ENCODE results near the gene PRX.
A peak's percentile ranks its signal among the peaks of the same experiment; 100 is the strongest.
"Not testable (repeated sequence)": the region's sequence is repeated elsewhere in the genome, so short reads cannot be mapped to it uniquely, and the experiment has no call there.

Gene PRX, protein sequence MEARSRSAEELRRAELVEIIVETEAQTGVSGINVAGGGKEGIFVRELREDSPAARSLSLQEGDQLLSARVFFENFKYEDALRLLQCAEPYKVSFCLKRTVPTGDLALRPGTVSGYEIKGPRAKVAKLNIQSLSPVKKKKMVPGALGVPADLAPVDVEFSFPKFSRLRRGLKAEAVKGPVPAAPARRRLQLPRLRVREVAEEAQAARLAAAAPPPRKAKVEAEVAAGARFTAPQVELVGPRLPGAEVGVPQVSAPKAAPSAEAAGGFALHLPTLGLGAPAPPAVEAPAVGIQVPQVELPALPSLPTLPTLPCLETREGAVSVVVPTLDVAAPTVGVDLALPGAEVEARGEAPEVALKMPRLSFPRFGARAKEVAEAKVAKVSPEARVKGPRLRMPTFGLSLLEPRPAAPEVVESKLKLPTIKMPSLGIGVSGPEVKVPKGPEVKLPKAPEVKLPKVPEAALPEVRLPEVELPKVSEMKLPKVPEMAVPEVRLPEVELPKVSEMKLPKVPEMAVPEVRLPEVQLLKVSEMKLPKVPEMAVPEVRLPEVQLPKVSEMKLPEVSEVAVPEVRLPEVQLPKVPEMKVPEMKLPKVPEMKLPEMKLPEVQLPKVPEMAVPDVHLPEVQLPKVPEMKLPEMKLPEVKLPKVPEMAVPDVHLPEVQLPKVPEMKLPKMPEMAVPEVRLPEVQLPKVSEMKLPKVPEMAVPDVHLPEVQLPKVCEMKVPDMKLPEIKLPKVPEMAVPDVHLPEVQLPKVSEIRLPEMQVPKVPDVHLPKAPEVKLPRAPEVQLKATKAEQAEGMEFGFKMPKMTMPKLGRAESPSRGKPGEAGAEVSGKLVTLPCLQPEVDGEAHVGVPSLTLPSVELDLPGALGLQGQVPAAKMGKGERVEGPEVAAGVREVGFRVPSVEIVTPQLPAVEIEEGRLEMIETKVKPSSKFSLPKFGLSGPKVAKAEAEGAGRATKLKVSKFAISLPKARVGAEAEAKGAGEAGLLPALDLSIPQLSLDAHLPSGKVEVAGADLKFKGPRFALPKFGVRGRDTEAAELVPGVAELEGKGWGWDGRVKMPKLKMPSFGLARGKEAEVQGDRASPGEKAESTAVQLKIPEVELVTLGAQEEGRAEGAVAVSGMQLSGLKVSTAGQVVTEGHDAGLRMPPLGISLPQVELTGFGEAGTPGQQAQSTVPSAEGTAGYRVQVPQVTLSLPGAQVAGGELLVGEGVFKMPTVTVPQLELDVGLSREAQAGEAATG (N-terminal part only)

DNA sequence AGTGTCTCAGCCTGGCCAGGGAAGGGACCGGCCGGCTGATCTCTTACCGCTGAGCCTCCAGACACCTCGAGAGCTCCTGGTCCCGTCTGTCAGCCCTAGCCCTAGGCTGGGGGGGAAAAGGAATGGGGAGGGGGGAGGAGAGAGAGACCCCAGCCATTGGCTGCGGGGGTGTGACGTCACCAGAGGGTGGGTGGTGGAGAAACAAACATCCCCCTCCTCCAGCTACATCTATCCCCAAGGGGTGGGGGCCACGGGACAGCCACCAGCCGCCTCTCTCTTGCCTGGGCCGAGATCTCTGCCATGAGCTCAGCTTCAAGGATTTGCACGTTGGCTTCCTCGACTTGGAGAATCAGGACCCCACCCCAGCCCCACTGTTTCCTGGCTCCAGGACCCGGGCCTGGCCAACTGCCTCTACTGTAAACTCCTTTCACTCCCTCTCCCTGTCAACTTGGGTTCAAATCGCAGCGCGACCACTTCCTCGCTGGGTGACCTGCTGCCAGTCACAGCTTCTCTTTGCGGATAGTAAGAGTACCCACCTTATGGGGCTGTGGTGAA is at the start of gene PRX:
TSS of gene PRX (minus strand) at position 88 of the 555 bp plus-strand sequence. CDS start 5,446 bp downstream, outside the sequence.
- DNase-seq = no peak

DNA sequence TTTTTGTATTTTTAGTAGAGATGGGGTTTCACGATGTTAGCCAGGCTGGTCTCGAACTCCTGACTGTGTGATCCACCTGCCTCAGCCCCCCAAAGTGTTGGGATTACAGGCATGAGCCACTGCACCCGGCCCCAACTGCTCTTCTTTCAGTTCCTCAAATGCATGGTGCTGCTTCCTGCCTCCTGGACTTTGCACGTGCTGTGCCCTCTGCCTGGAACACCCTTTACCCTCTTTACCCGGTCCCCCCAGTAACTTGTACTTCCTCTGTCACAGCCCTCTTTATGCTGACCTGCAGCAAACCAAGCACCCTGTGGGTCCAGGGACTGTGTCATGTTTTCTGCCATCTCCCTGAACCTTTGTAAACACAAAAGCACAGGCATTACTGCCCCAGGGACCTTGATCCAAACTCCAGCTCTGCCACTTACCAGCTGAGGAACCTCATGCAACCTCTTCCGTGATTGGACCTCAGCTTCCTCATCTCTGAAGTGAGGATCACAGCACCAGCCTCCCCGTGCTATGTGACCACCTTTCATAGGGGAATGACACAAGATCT is 48.6 kb upstream of the PRX start:
- DNase-seq = no peak

DNA sequence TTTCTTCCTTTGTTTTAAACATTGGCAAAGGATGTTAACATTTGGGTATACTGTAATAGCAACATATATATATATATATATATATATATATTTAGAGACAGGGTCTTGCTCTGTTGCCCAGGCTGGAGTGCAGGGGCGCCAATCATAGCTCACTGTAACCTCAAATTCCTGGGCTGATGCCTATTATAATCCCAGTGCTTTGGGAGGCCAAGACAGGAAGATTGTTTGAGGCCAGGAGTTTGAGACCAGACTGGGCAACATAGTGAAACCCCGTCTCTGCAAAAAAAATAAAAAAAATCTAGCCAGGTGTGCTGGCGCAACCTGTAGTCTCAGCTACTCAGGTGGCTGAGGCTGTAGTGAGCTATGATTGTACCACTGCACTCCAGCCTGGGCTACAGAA is 47.0 kb upstream of the PRX start:
- no peak for DNase-seq

DNA sequence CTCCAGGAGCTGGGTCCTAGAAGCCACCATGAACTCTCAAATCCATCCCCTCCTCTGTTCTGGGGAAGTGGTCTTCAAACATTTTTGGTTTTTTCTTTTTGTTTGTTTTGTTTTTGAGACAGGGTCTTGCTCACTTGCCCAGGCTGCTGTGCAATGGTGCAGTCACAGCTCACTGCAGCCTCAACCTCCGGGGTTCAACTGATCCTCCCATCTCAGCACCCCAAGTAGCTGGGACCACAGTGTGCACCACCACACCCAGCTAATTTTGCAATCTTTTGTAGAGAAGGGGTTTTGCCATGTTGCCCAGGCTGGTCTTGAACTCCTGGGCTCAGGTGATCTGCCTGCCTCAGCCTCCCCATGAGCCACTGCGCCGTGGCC is 45.4 kb upstream of the PRX start:
- DNase-seq = no peak

DNA sequence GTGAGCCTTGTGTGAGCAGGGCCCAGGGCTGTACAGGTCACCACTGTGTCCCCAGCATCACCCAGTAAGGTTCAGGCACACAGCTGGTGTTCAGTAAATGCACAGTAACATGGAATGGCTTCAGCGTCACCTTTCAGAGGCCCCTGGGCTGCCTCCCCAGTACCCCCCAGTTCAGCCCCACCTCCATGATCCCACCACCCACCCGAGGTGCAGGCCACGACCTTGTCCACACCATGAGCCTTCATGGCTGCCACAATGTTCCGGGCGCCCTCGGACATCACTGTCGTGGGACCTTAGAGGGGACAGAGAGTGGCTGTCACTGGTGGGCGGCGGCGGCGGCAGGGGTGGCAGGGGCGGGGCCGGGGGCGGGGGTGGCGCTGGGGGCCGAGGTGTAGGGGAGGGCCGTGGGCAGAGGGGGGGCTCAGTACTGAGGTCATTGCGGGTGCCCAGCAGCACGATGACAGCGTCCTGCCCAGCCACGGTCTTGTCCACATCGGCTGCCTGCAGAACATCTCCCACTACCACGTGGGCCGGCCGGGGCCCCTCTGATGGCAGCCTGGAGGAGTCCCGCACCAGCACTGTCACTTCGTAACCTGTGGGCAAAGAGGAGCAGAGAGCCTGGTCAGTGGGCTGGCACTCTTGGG is 44.9 kb upstream of the PRX start:
- DNase-seq = no peak

DNA sequence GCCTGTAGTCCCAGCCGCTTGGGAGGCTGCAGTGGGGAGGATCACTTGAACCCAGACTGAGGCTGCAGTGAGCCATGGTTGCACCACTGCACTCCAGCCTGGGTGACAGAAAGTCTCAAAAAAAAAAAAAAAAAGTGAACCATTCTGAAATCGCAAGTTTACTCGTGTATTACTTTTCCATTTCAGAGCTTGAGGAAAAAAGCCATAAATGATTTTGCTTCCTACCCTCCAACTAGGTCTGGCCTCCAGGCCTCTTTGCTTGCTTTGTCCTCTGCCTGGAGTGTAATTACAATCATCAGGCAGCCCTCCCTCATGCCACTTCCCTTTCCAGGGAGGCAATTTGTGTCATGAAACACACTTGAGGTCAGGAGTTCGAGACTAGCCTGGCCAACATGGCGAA is 43.9 kb upstream of the PRX start:
- no peak for DNase-seq

DNA sequence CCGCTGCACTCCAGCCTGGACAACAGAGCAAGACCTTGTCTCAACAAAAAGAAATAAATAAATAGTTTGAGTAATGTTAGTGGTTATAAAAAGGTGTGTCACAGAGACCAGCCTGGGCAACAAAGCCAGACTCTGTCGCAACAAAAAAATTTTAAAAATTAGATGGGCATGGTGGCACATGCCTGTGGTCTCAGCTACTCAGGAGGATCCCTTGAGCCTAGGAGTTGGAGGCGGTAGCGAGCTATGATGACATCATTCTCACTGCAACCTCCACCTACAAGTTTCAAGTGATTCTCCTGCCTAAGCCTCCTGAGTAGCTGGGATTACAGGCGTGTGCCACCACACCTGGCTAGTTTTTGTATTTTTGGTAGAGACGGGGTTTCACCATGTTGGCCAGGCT is 40.8 kb upstream of the PRX start:
- not testable (repeated sequence) for DNase-seq

DNA sequence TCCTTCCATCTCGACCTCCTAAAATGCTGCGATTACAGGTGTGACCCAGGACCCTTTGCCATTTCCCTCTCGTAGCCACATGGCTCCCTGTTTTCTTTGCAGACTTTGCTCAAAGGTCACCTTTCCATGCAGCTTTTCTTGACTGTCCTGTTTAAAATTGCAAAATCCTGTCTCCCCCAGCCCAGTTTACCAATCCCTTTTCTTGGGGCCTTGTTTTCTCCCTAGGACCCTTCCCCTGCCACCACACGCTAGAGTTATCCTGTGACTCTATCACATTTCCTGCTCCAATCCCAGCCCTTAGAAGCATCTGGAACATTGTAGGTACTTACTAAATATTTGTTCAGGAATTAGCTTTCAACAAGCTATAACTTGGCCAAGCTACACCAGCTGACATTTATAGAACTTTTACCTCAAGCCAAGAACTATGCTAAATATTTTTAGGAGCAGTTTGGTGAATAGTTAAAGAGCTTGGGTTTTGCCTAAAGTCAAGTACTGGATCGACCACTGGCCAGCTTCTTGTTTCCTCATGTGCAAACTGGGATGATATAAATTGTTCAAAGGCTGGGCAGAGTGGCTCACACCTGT is 40.1 kb upstream of the PRX start:
- DNase-seq = no peak

DNA sequence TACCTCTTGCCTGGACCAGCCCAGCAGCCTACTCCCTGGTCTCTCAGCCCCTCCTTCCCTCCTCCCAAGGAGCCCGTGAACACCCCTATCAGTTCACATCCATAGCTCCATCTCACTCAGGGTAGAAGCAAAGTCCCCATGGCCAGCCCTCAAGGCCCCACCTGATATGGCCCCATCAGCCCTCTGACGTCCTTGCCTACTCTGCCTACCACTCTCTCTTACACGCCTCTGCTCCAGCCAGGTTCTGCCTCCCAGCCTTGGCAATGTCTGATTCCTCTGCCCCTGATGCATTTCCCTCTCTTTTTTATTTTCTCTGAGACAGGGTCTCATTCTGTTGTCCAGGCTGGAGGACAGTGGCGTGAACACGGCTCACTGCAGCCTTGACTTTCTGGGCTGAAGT is 38.8 kb upstream of the PRX start:
- DNase-seq = no peak

DNA sequence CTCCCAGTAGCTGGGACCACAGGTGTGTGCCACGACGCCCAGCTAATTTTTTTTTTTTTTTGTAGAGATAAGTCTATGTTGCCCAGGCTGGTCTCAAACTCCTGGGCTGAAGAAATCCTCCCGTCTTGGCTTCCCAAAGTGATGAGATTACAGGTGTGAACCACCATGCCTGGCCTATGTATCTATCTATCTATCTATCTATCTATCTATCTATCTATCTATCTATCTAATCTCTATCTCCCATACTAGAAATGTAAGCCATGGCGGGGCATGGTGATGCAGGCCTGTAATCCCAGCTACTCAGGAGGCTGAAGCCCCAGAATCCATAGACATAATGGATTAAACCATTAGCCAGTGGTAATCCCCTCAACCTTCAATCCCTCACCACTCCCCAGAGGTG is 37.5 kb upstream of the PRX start:
- no peak for DNase-seq

DNA sequence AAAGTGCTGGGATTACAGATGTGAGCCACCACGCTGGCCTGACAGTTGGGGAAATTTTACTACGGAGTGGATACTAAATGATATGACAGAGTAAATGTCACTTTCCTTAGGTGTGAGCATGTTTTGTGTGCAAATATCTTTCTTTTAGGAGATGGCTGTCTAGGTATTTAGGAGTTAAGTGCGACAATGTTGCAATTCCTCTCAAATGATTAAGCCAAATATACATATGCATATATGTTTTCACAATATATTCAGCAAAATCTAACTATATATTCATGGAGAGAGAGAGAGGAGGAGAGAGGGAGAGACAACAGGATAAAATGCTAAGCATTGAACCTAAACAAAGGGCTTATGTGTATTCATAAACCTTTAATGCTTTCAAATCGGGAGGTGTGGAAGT is 36.3 kb upstream of the PRX start:
- DNase-seq = no peak

DNA sequence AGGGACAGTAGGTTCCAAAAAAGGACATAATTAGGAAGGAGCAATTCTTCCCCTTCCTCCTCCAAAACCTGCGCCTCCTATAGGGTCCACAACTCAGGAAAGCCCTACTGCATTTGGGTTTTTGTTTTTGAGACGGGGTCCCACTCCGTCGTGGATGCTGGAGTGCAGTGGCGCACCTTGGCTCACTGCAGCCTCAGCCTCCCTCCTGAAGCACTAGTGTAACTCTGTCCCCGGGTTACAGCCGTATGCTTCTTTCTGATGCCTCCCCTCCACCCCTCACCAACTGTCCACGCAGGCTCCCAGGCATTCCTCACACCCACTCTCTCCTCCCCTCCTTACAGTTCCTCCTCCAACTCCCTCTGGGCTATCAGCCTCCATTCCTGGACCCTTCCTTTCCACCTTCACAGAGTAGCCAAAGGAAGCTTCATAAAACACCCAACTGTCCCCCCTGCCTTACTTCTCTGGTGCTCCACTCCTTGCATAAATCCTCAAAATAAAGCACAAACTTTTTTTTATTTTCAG is 33.1 kb upstream of the PRX start:
- DNase-seq = no peak

DNA sequence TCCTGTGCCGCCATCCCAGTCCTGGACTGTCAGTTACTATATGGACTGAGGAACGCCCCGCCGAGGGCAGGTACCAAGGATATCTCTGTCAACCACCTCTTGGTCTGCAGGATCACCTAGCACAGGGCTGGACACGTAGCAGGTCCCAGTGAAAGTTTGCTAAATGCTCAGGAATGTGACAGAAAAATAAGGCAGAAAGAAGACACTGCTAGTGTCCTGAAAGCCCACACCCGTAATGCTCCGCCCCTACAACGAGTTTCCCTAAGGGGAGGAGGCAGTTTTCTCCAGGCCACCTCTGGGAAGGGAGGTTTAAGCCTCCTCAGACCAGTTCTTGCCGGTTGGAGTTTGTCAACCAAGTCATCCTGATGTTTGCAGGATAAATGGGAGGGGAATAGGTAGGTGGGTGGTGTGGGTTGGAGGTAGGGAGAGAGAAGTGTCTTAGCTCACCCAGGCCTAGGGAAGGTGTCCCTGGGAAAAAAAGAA is 32.6 kb upstream of the PRX start:
- no peak for DNase-seq

DNA sequence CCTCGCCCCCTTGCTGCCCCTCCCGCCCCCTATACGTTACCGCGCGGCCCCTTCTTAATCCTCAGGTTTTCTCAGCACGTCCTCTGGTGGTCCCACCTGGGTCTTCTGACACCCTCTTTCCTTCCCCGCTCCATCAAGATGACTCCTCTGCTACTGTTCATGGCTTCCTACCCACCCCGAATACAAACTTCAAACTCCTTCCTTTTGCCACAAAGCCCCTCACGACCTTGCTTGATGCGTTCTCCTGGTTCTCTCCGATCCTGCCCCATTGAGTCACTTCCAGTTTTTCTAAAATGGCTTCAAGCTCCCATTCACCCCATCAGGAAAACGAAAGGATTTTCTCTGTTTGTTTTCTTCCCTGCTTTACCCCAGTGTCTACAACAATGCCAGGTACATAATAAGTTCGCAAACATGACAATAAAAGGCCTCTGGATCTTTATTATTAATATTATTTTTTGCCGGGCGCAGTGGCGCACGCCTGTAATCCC is 31.7 kb upstream of the PRX start:
- DNase-seq = no peak

DNA sequence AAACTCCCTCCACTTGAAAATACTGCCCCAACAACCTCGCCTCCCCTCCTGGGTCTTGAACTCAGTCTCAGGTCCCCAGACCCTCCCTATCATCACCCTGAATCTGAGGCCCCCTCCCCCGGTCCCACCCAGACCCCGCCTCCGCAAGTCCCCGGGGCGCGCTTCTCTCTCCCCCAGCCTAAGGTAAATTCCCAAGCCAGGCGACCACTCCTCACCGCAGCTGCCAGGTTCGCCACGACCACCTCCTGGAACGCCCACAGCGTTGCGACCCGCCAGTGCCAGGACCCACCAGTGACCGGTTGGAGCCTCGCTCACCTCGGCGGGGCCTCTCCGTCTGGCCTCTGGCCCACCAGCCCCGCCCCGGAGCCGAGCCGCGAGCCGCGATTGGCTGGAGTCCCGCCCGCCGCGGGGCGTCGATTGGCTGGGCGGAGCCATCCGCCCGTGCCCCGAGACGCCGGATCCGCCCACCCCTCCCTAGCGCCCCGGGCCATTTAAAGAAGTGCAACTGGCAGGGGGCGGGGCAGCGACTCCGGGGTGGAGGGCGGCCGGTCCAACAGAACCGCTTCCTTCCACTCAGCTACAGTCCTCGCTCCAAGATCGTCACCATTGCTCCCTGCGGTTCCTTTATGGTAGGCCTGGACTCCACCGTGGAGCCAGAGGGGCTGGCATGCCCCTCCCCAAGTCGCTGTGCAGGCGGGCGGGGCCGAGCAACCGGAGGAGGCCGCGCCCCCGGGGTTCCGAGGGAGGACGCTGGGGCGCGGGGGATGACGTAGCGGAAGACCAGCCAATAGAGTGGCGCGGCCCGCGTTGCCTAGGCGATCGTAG is 31.0 kb upstream of the PRX start, which contains the start of gene SERTAD3:
TSS of gene SERTAD3 (minus strand) at position 336 of the 825 bp plus-strand sequence. CDS start 2,255 bp downstream, outside the sequence.
- DNase-seq = peak; percentile 85

DNA sequence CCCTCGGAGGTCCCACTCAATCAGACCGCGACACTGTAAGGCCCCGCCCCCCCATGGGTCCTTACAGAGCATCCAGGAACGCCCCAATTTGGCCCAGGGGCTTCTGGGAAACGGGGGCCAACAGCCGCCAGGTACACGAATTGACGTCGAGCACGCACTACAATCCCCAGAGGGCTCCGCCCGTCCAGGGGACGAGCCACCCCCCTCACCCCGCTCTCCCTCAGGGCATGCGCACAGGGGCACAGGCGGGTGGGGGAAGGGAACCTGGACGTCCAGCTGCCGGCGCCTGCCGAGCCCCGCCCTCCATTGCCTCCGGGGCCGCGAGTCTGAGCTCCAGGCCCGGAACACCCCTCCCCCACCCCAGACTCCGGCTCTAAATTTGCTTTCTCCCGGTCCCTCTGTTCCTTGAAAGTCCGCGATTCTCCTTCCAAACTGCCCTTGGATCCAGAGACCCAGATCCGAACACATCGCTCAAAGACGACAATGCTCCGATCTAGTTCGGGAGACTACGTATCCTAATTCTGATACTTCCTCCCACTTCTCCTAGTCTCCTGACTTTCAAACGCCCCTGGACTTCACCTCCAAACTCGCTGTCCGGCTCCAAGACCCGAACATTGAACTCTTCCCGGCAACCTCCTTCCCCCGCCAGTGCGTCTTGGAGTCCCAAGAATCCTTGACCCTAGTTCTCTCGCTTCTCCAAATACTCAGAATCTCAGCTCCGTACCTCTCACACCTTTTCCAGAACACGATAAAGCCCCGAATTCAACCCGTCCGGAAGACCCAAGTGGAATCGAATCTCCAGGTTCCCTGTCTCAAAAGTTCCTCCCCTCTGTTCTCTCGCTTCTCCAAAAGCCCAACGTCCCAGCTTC is 30.2 kb upstream of the PRX start:
- DNase-seq = peak; percentile 99

DNA sequence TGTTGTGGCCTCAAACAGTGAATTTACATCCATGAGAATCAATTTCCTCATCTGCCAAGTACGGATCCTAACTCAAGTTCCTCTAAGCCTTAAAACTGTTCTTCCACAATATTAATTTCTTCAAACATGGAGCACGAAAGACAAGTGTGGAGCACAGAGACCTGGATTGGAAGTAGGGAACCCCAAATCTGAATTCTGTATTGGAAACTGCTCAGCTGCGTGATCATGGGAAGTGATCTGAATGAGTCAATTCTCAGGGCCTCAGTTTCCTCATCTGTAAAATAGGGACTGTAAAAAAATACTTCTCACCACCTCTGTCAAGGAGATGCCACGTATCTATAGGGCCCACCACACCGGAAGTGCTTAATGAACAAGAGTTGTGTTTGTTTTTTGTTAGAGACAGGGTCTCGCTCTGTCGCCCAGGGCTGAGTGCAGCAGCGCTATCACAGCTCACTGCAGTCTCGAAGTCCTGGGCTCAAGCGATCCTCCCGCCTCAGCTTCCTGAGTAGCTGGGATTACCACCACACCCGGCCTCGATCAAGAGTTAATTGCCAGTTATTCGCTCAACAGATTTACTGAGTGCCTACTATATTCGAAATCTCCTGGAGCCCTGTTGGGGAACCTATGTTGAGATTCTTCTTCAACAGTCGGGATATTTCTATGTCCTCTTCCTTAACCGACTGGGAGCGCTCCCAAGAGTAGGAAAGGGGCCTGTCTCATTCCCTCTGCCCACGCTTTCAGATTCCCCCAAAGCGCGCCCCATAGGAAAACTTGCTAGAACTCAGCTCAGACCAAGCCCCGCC is 29.4 kb upstream of the PRX start:
- DNase-seq = no peak

DNA sequence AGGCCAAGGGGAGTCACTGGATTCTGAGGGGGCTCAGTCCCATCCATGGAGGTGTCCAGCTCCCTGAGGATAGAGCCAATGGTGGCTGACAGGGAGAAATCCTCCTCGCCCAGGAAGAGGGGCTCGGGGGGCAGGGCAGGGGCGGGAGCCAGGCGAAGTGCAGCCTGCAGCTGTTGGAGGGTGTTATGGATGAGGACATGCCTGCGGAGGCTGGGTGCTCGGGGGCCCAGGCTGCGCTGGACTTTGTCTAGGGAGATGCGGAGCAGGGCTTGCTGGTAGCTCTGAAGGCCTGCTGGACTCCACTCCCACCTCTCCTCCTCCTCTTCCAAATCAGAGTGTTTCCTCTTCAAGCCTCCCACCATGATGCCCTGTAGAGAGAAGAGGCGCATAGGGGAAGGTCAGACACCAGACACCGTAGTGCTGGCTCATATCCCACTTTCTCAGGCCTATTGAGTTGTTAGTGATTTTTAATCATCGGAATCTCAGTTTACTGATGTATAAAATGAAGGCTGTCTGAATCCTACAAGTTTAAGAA is 28.6 kb upstream of the PRX start:
- no peak for DNase-seq

Measured in NCI-H226 (cell line).